HL-60/S4 (cell line): Measurements from ENCODE around the gene UGT1A1.

ENCODE experiments used
- in situ Hi-C: fragments of 300-500 bp; cut with MboI; formaldehyde crosslinking; loops from 2 replicates; pipeline ENCODE4 v1.14.3; 2022; ENCODE audit warnings: low sequenced_read_pairs

The UGT1A1 gene

DNA sequence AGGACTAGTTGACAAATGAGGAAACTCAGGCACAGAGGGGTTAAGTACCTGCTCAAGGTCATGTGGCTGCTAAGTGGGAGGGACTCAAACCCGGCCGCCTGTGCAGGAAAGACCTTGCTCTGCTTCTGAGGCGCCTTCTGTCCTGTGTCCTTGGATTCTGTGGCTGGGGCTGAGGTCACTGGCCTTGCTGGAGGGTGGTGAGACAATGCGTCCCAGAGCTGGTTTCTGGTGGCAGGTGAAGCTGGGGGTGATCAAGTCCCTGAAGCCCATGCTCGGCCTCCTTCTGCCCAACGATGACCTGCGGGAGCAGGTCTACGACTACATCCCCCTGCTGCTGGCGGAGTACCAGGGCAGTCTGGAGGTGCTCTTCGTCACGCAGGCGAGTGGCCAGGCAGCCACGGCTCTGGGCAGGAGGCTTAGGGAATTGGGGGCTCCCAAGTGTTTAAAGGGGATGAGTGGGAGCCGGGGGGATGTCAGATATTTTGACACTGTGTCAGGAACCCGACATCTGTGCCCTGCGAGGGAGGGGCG, 34.1 kb downstream of the UGT1A1 start:
- in situ Hi-C loops: no loop called here

DNA sequence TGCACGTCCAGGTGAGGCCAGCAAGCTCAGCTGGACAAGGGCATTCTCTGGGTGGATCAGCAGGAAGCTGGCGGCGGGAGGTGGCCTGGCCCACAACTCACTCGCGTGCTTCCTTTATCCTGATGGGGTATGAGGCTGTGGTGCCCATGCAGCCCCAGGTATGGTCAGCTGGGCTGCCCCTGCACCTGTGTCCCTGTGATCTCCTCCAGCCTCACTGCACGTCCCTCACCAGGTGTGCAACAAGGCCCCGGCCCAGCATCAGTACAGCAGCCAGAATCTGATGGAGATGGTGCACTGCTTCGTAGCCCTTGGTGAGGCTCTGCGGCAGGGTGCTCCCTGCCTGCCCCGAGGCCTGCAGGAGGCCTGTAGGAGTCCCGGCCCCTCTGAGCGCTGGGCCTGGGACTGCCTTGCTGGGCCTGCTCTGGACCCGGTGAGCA, 35.7 kb downstream of the UGT1A1 start:
- in situ Hi-C loops: no loop called here

DNA sequence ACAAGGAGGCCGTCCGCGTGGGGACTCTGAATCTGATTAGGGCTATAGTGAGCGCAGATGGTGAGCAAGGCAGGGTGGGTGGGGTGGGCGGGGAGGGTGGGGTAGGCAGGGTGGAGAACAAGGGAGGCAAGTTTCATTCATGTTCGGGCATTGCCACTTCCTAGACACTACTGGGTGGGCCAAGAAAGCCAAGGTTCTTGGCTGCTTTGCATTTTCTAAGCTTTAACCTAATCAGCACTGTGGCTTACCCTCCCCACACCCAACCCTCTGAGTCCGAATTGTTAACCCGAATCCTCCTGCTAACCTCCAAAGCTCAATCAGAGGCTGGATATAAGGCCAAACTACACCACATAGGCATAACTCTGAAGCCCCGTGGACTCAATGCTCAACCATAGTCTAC, 36.2 kb downstream of the UGT1A1 start:
- in situ Hi-C loops: no loop called here

DNA sequence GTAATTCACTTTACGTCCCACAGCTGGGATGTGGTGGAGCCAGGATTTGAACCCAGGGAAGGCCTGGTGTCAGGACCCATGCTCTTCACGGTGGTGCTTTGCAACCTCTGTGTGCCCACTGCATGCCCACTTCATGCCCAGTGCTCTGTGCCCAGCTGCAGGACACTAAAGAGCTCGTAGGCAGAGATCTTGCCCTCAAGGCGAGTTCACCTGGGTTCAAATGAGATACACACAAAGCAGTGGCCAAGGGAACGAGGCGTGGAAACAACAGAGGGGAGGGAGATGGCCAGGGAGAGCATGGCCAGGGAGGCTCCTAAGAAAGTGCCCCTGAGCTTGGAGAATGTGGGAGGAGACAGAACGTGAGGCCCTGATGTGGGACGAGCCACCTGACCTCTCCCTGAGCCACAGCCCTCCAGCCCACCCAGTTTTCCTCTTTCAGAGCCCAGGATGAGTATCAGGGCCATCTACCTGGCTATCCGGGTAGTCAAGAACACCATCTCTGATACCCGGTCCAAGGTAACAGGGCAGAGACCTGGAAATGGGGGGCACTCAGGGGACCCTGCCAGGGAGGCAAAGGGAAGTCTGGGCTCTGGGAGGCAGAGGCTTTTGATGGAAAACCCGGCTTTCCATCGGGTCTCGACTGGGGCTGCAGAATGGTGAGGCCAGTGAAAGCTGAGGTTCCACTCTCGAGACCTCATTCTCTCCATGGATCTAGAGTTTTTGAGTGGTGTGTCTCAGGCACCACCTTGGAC, 38.4 kb downstream of the UGT1A1 start:
- in situ Hi-C loops: no loop called here

DNA sequence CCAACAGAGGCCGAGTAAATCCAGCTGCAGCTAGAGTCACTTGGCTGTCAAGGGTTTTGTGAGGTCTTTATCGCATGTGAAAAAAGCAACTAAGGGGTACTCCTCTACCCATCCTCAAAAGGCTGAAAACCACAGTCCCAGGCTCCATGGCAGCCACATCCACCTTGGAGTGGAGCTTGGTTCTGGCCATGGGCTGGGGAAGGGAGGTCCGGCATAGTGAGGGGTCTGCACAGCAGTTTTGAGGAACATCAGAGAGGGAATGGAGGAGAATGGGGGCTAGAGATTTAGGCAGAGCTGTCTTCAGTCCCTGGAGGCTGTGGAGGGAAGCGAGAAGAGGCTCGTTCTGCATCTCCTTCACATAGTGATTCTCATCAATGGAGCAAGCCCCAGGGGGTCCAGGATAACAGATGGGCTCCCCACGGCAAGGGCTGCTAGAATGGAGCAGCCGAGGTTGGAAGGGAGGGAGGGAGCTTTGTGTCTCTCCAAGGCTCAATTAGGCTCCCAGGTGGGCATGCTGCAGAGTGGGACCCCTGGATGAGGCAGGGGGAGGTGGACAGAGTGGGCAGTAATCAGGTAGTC, 39.1 kb downstream of the UGT1A1 start:
- in situ Hi-C loops: no loop called here

DNA sequence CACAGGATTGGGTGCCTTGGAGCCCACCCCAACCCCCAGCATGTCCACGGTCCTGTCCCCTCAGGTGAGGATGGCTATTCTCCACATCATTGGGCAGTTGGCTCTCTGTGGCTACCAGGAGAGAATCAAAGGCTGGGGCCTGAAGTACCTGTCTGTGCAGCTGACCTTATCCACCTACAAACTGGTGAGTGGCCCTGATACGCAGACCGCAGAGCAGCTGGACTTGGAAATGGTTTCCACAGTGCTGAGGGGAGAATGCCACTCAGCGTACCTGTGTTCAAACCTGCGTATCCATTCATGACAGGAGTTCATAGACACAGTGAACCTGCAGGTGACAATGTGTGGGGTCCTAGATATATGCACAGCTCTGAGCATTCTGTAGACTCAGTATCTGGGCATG, 39.6 kb downstream of the UGT1A1 start:
- in situ Hi-C loops: no loop called here

DNA sequence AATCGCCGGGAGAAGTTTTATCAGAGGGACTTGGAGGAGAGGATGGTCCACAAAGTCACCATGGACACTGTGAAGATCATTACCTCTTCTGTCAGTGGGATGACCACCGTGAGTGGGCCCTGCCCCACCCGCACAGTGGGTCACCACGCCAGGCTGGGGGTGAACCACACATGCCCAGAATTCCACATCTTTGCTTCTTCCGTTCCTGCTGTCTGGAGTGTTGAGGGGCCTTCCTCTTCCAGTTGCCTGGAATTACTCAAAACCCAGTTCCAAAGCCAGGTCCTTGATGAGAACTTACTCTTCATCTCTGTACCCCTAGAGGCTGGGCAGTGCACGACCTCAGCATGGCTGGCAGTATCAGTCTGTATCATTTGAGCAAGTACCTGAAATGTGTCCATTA, 40.1 kb downstream of the UGT1A1 start:
- in situ Hi-C loops: no loop called here

DNA sequence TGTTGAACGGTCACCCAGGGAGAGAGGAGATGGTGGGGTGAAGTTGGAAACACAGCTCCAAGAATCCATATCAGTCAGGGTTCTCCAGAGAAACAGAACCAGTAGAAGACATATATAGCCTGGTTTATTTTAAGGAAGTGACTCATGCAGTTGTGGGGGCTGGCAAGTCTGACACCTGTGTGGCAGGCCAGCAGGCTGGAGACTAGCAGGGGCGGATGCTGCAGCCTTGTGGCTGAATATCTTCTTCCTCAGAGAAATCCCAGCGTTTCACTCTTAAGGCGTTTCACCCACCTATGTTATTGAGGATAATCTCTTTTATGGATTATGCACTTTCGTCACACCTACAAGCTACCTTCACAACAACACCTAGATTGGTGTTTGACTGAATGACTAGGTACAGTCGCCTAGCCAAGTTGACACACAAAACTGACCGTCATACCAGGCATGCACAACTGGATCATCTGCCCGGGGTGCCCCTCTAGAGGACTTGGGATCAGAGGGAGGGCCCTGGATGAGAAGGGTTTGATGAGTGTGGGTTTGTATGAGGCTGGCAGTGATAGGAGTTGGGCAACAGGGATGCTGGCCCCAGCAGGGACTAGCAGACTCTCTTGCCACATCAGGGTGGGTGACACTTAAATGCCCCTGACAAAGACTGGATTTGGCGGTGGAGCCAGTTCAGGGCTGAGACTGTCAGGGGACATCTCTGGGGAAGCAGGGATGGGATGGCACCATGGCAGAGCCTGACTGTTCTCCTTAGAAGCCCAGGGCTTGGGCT, 41.5 kb downstream of the UGT1A1 start:
- in situ Hi-C loops: no loop called here

DNA sequence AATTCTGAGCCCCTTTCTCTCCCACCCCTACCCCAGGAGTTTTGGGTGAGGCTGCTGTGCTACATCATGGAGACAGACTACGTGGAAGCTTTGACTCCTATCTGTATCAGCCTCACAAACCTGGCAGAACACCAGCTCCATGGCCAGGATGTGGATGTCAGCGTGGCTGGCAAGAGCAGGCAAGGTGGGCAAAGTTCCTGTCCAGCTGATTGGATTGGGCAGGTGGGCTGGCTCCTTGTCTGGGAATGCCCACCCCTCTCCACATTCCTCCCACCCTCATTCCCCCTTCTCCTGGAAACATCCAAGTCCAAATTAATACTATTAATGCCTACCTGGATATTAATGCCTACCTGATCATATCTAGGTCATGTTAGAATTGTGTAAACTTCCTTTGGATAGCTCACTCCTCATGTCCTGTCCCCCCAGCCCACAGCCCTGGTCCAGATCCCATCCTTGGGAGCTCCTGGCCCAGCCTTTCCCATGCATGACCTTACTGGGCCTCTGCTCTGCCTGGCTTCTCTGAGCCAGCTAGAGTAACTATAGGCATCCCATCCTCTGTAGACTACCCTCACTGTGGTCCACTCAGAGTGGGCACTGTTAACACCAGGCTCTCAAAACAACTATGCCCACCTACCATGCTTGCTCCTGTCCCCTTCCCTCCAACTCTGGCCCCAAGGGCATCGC, 42.2 kb downstream of the UGT1A1 start:
- in situ Hi-C loops: no loop called here

DNA sequence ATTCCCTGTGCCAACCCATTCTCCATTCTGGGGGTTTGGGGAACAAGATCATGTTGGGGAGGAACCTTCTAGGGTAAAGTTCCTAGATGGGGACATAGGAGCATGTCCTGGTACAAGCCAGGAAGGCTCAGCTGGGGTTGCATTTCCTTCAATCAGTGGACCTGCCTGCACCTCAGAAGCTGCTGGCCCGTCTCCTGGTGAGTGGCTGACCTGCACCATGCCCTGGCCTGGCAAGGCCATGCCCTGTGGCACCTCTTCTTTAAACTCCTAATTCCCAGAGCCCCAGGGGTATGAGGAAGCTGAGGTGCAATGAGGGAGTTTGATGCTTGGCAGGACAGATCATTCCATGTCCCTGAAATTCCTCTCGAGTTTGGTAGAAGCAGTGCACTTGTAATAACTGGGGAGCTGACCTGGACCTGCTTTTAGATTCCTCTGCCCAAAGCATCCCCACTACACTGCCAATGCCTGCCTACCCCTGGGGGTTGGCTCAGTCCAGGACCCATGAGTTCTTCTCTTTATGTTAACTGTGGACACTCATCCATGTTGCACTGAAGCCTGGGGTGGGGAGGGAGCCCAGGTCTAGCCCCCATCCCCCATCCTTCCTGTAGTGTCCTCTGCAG, 43.3 kb downstream of the UGT1A1 start:
- in situ Hi-C loops: no loop called here

DNA sequence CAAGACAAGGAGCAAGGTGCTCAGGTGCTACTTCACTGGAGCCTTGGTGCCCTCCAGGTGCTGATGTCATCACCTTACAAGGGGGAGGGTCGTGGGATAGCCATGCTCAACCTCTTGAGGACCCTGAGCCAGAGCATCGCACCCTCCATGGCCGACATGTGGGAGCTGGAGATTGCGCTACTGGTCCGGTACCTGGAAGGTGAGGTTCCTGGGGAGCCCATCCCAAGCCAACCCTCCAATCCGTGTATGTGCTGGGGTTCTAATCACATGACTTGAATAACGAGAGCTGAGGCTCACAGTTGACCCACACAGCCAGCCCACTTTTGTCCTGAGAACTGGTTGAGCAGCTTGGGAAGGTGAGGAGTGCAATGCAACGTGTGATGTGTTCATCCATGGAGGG, 43.9 kb downstream of the UGT1A1 start:
- in situ Hi-C loops: no loop called here

DNA sequence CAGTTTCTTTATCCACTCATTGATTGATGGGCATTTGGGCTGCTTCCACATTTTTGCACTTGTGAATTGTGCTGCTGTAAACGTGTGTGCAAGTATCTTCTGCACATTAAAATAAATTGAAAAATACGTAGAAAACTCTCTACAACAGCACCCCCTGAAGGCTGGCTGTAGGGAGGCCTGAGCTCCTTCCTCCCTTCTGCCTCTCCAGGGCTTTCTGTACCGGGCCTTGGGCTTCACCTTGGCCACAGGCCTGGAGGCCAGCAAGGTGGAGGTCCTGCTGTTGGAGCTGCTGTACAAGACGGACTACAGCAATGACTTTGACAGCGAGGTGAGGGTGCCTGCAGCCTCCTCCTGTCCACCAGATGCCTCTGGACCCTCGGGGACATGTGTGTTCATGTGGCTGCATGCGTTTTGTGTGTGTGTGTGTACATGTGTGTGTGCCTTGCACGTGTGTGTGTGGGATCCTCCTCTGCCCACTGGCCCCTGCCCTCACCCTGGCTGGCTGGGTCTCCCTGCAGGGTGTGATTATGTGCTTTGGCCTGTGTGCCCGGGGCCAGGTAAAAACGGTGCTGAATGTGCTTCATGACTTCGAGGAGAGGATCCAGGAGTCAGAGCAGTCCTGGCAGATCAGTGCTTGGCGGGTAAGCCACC, 47.3 kb downstream of the UGT1A1 start:
- in situ Hi-C loops: no loop called here

DNA sequence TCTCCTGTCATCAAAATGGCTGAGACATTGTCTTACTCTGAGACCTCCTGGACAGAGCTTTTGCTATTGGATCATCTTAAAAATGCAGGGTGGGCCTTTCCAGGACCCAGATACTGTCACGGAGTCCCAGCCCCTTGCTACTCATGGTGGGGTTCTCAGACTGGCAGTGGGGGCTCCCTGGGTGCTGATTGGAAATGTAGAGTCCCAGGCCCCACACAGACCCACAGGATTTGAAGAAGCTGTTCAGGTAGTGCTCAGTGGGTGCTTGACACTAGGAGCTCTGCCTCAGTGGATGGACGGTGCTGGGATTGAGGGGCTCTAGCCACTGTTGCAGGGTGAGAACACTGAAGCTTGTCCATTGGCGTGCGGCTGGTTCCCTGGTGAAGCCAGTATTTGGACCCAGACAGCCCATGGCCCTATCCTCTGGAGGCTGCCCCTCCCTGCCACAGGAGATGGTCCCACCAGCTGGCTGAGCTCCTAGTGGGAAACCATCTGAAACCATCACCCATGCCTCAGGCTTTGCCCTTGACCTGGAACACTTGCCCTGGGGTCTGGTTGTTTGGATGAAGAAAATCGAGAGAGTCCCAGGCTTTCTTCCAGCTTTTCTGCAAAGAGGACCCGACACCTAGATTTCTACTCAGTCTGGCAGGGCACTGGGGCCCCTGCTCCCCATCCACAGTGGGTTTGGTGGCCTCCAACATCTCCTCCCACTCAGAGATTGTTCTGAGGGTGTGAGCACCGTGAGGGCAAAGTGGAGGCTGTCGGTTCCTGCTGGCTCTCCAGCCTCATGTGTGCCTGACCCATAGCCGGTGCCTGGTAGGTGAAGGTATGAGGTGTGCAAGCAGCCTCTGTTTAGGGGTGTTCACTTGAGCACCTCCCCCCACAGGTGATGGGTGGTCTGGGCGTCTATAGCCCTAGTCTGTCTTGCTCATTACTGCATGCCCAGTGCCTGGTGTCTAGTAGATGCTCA, 48.2 kb downstream of the UGT1A1 start:
- in situ Hi-C loops: no loop called here

DNA sequence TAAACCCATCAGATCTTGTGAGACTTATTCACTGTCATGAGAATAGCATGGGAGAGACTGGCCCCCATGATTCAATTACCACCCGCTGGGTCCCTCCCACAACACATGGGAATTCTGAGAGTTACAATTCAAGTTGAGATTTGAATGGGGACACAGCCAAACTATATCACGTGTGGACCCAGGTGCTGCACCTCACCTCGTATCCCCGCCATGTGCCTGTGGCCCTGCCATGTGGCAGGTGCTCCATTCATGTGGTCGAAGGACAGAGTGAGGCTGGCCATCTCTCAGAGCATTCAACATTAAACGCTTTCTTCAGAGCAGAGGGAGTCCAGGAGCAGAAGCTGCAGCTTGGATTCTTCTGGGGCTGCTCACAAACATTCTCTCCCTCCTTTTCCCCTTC, 50.3 kb downstream of the UGT1A1 start:
- in situ Hi-C loops: no loop called here

DNA sequence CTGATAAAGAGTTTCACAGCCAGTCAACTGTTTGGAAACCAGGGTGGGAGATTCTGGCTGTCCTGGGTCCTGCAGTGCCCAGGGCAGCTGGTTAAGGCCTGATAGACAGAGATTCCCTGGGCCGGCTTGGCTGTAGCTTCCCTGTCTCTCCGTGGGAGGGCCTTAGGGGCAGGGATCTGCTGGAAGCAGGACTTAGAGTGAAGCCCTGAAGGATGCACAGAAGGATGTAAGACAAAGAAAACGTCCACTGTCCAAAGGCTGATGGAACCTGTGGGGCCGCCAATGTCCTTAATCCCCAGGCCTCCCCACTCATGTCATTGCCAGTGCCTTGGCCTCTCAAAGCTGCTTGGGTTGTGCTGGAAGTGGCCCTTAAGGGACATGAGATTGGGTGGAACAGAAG, 51.0 kb downstream of the UGT1A1 start:
- in situ Hi-C loops: no loop called here

DNA sequence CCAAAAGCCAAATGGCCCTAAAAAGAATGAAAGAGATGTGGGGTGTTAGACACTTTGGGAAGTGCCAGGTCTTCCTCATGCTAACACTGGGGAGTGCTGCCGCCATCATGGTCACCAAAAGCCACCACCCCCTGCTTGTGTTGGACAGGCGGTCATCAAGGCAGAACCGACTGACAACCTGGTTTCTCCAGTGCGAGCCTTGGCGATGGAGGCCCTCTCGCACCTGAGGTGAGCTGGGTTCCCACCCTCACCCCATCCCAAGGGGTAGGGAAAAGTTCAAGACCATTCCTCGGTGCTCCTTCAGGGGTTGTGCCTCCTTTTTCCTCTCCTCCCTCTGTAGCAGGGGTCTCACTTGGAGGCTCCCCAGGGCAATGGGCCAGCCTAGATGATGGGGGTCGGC, 51.7 kb downstream of the UGT1A1 start:
- in situ Hi-C loops: no loop called here

DNA sequence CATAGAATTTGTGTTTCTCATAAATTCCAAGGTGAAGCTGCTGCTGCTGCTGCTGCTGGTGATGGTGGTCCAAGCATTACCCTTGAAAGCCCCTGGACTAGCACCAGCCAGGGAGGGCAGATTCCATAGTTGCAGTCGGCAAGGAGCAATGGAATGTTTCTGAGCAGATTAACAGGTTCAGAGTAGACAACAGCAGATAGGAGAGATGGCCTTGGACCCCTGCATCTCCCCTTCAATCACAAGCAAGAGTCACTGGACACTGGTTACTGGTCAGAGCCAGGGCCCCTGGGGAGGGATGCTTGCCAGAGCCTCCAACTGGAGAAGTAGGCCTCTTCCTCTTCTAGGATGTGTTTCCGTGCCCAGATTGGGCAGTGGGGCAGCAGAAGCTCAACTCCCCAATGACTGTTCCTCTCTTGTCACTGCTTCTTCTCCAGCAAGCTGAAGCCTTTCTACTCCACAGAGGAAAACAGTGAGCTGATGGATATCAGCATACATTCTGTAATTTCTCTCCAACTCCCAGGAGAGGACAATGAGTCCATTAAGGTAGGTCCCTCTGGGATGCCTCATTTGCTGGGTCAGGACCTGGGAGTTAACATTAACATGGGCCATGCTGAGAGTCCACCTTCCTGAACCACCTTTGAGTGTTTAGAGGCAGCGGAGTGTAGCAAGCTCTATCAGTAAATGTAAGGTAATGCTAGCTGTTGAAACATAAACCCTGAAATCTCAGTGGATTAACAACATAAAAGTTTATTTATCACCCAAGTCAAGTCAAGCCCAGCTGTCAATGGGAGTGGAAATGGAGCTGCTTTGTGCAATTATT, 53.4 kb downstream of the UGT1A1 start:
- in situ Hi-C loops: no loop called here
